ENCODE data around the gene CSE1L. TPM values are rescaled to one million over a fixed set of nuclear protein-coding genes. Genes with fewer than 3 reads are reported as not detected.

Gene CSE1L
- total and polyA plus RNA-seq, 12 donors = 19.1 to 91.6 (median 44.4) TPM

DNA sequence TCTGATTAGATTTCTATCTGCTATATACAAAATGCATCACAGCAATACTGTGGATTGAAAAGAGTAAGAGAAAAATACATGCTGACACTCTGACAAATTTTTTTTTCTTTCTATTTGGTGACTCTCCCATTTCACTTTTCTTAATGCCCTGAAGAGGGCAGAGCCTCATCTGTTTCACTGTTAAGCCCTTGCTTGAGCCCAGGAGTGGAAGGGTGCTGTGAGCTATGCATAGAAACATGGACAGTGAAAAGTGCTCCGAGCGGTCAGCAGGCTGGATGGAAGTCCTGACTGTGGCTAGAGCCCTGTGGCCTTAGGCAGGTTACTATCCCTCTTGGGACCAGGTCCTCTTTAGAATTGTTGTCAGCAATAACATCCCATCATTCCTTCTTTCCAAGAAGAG, 17.4 kb upstream of the CSE1L start:
- Histone ChIP-seq H3K4me3 (no peak overlapping the region), H3K9me3 (replicated peaks in 1 of 3) (no peaks in the 10 kb centered on the region), H3K27me3 (no peaks in the 10 kb centered on the region), H3K4me1 (replicated peaks in 1 of 2) (peaks cover 9 to 12% of the 10 kb centered on the region in 2 donors), H3K36me3 (replicated peaks in 1 of 2) (peaks cover 0 to 82% of the 10 kb centered on the region in 2 donors), H3K27ac (peak overlapping the region in 2 of 5 donors; percentile 21 to 72)
- WGBS, 4 donors = 54 to 68% (median 60%) methylated on average over 2 of the region's 2 CpGs
- intact Hi-C loops (cut with DNase I) = no loop called here
- TF ChIP-seq, protein P1, sequence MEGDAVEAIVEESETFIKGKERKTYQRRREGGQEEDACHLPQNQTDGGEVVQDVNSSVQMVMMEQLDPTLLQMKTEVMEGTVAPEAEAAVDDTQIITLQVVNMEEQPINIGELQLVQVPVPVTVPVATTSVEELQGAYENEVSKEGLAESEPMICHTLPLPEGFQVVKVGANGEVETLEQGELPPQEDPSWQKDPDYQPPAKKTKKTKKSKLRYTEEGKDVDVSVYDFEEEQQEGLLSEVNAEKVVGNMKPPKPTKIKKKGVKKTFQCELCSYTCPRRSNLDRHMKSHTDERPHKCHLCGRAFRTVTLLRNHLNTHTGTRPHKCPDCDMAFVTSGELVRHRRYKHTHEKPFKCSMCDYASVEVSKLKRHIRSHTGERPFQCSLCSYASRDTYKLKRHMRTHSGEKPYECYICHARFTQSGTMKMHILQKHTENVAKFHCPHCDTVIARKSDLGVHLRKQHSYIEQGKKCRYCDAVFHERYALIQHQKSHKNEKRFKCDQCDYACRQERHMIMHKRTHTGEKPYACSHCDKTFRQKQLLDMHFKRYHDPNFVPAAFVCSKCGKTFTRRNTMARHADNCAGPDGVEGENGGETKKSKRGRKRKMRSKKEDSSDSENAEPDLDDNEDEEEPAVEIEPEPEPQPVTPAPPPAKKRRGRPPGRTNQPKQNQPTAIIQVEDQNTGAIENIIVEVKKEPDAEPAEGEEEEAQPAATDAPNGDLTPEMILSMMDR (IDR thresholded peaks at IDR 0.05) = peak; percentile 19 to 39 (median 30)
- no peak for TF ChIP-seq POLR2A (IDR thresholded peaks at IDR 0.05)
- DNase-seq = peak in 1 of 7 donors; percentile 21

DNA sequence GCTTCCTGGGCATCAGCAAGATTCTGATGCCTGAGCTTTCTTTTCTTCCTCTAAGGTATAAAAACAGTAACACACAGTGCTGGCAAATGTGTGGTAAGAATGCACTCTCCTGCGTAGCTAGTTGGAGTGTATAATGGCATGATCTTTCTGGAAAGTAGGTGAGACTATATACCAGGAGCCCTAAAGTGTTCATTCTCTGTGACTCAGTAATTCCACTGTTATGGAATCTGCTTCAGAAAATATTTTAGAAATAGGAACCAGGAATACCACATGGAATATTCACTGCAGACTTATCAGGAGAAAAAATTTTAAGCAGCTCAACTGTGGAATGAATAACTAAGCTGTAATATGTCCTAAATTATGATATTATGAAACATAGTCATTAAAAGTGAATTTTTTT, 16.9 kb upstream of the CSE1L start:
- Histone ChIP-seq H3K27me3 (no peaks in the 10 kb centered on the region), H3K4me1 (replicated peaks in 1 of 2) (peaks cover 9 to 12% of the 10 kb centered on the region in 2 donors), H3K9me3 (replicated peaks in 1 of 3) (no peaks in the 10 kb centered on the region), H3K27ac (peak overlapping the region in 2 of 5 donors; percentile 21 to 72), H3K36me3 (replicated peaks in 1 of 2) (peaks cover 0 to 82% of the 10 kb centered on the region in 2 donors), H3K4me3 (no peak overlapping the region)
- no peak for DNase-seq
- TF ChIP-seq POLR2A (IDR thresholded peaks at IDR 0.05) = no peak
- TF ChIP-seq, protein P1 (IDR thresholded peaks at IDR 0.05) = no peak
- intact Hi-C loops (cut with DNase I) = no loop called here
- WGBS, 4 donors = 88 to 100% (median 91%) methylated on average over 1 of the region's 1 CpG

DNA sequence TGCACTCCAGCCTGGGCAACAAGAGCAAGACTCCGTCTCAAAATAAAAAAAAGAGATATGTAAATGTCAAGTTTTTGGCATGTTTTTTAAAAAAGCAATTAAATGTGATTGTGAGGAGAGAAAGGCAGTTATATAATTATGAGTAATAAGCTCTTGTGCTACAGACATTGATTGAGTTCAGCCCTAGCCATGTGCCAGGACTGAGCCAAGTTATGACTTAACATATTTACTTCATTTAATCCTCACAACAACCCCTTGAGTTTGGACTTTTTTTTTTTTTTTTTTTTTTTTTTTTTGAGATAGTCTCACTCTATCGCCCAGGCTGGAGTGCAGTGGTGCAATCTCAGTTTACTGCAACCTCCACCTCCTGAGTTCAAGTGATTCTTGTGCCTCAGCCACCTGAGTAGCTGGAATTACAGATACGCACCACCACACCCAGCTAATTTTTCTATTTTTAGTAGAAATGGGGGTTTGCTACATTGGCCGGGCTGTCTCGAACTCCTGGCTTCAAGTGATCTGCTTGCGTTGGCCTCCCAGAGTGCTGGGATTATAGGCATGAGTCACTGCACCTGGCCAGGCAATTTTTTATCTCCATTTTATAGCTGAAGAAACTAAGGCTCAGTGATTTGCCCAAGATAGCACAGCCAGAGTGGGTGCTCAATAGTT, 15.0 kb upstream of the CSE1L start:
- peaks cover 0 to 72% of the 10 kb centered on the region in 2 donors for H3K36me3 ChIP-seq (replicated peaks in 1 of 2)
- TF ChIP-seq POLR2A (IDR thresholded peaks at IDR 0.05) = no peak
- TF ChIP-seq, protein P1 (IDR thresholded peaks at IDR 0.05) = no peak
- H3K27me3 ChIP-seq = no peaks in the 10 kb centered on the region
- intact Hi-C loops (cut with DNase I) = no loop called here
- H3K4me3 ChIP-seq = no peak overlapping the region
- H3K4me1 ChIP-seq (replicated peaks in 1 of 2) = peaks cover 9 to 12% of the 10 kb centered on the region in 2 donors
- H3K27ac ChIP-seq = peak overlapping the region; percentile 61 to 82 (median 72)
- peak; percentile 51 to 86 (median 73) for DNase-seq
- no peaks in the 10 kb centered on the region for H3K9me3 ChIP-seq (replicated peaks in 1 of 3)
- 35 to 55% (median 54%) methylated on average over 6 of the region's 6 CpGs for WGBS, 4 donors

DNA sequence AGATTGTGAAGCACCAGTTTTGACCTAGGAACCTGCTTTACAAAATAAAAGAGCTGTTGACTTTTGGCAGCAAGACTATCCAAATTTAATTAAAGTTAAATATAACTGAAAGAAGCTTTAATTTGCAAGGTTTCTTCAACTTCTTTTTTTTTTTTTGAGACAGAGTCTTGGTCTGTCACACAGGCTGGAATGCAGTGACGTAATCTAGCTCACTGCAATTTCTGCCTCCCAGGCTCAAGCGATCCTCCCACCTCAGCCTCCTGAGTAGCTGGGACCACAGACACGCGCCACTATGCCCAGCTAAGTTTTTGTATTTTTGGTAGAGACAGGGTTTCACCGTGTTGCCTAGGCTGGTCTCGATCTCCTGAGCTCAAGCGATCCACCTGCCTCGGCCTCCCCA, 13.7 kb upstream of the CSE1L start:
- no peaks in the 10 kb centered on the region for H3K27me3 ChIP-seq
- DNase-seq = no peak
- no peak for TF ChIP-seq POLR2A (IDR thresholded peaks at IDR 0.05)
- TF ChIP-seq, protein P1 (IDR thresholded peaks at IDR 0.05) = no peak
- intact Hi-C loops (cut with DNase I) = no loop called here
- WGBS, 4 donors = 95 to 97% (median 96%) methylated on average over 8 of the region's 8 CpGs
- no peaks in the 10 kb centered on the region for H3K9me3 ChIP-seq (replicated peaks in 1 of 3)
- H3K4me3 ChIP-seq = no peak overlapping the region
- H3K27ac ChIP-seq = peak overlapping the region in 1 of 5 donors; percentile 21
- peaks cover 9 to 12% of the 10 kb centered on the region in 2 donors for H3K4me1 ChIP-seq (replicated peaks in 1 of 2)
- peaks cover 0 to 59% of the 10 kb centered on the region in 2 donors for H3K36me3 ChIP-seq (replicated peaks in 1 of 2)

All from adrenal gland (tissue), 12 donors.